AG10803 (cell line): ENCODE data around the gene TTC28.

Experiments used
- DNase-seq: peaks from one replicate; pipeline ENCODE4 v3.0.0; 2010; ENCODE audit warnings: low read depth
- H3K4me3 ChIP-seq: 2 replicates; pipeline ENCODE4 v1.5.1; 2011; ENCODE audit warnings: mild to moderate bottlenecking, low read length, control low read depth
- CTCF ChIP-seq: conservative IDR thresholded peaks from 2 replicates; pipeline ENCODE4 v1.5.1; 2011; ENCODE audit warnings: mild to moderate bottlenecking, low read length, control low read depth, inconsistent platforms

TTC28 gene

GRCh38 chr22:28314959-28315358, 364.7 kb downstream of the TTC28 start:
- no peak for DNase-seq
- no peak for TF ChIP-seq CTCF
- H3K4me3 ChIP-seq, result no peak overlapping the region

GRCh38 chr22:28310299-28310698, 369.3 kb downstream of the TTC28 start:
- TF ChIP-seq CTCF, result no peak
- no peak for DNase-seq
- H3K4me3 ChIP-seq, result no peak overlapping the region

- H3K4me3 ChIP-seq, result no peak overlapping the region
- DNase-seq, result peak; percentile 42
- no peak for TF ChIP-seq CTCF
These were observed 379.9 kb downstream of the TTC28 start for GRCh38 chr22:28299753-28300152.

GRCh38 chr22:28299309-28299708, 380.3 kb downstream of the TTC28 start:
- TF ChIP-seq CTCF, result no peak
- no peak for DNase-seq
- H3K4me3 ChIP-seq, result no peak overlapping the region

GRCh38 chr22:28297504-28297903, 382.1 kb downstream of the TTC28 start:
- no peak overlapping the region for H3K4me3 ChIP-seq
- no peak for DNase-seq
- no peak for TF ChIP-seq CTCF

- no peak overlapping the region for H3K4me3 ChIP-seq
- no peak for DNase-seq
These were observed 383.2 kb downstream of the TTC28 start for GRCh38 chr22:28296452-28296851.

More at GRCh38 chr22:28296452-28296851, 383.2 kb downstream of the TTC28 start:
- TF ChIP-seq CTCF, result no peak
